Measurements from ENCODE around the gene WDPCP.

DNA sequence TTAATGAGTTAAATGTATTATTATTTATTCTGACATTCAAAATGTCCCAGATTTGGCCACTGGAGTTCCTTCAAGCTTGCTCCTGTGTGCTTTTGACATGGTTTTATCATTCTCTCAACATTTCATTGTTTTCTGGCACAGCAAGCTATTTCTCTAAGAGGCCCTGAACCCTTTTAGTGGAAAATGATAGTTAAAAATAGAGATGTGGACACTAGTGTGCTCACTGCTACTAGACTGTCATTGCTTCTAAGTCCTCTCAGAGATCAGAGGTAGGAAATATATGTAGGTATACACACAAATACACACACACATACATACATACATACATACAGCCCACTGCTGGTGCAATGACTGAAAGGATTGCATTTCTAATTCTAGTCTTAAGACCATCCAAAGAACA, 25.5 kb downstream of the WDPCP start:
- TF ChIP-seq, protein P1, sequence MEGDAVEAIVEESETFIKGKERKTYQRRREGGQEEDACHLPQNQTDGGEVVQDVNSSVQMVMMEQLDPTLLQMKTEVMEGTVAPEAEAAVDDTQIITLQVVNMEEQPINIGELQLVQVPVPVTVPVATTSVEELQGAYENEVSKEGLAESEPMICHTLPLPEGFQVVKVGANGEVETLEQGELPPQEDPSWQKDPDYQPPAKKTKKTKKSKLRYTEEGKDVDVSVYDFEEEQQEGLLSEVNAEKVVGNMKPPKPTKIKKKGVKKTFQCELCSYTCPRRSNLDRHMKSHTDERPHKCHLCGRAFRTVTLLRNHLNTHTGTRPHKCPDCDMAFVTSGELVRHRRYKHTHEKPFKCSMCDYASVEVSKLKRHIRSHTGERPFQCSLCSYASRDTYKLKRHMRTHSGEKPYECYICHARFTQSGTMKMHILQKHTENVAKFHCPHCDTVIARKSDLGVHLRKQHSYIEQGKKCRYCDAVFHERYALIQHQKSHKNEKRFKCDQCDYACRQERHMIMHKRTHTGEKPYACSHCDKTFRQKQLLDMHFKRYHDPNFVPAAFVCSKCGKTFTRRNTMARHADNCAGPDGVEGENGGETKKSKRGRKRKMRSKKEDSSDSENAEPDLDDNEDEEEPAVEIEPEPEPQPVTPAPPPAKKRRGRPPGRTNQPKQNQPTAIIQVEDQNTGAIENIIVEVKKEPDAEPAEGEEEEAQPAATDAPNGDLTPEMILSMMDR (IDR thresholded peaks at IDR 0.05), result no peak
- TF ChIP-seq ZFX (IDR thresholded peaks at IDR 0.05; ENCODE audit: borderline replicate concordance), result no peak

All from 22Rv1 (cell line).